Glutamatergic neuron (in vitro differentiated cells): ENCODE results near the gene CST3. TPM values are rescaled to one million over a fixed set of nuclear protein-coding genes. Genes with fewer than 3 reads are reported as not detected.

ENCODE experiments used
- DNase-seq: peaks from one replicate; pipeline ENCODE4 v3.0.0; 2022
- H3K27ac Mint-ChIP-seq: one replicate; pipeline ENCODE4 v1.8.0; 2020; ENCODE audit warnings: mild to moderate bottlenecking, mixed read lengths, inconsistent platforms; ENCODE audit not compliant: unreplicated experiment
- H3K27me3 Mint-ChIP-seq: one replicate; pipeline ENCODE4 v1.8.0; 2020; ENCODE audit warnings: mild to moderate bottlenecking, moderate library complexity, mixed read lengths, inconsistent platforms; ENCODE audit not compliant: unreplicated experiment
- H3K36me3 Mint-ChIP-seq: one replicate; pipeline ENCODE4 v1.8.0; 2020; ENCODE audit warnings: mild to moderate bottlenecking, mixed read lengths, inconsistent platforms; ENCODE audit not compliant: unreplicated experiment
- H3K4me1 Mint-ChIP-seq: one replicate; pipeline ENCODE4 v1.8.0; 2020; ENCODE audit warnings: mild to moderate bottlenecking, low read depth, mixed read lengths, inconsistent platforms; ENCODE audit not compliant: unreplicated experiment
- H3K4me3 Mint-ChIP-seq: one replicate; pipeline ENCODE4 v1.8.0; 2020; ENCODE audit warnings: mild to moderate bottlenecking, mixed read lengths, inconsistent platforms; ENCODE audit not compliant: unreplicated experiment
- H3K9me3 Mint-ChIP-seq: one replicate; pipeline ENCODE4 v1.8.0; 2020; ENCODE audit warnings: mild to moderate bottlenecking, moderate library complexity, mixed read lengths, inconsistent platforms; ENCODE audit not compliant: unreplicated experiment
- total RNA-seq: library from RNA; stranded (reverse); fragmentation: NEBNext Ultra II Directional; extraction: Animal tissue kit (Norgen Biotek cat#: 25700); gene quantifications from one replicate; pipeline ENCODE4 v1.2.1, GENCODE V29; 2021; ENCODE audit not compliant: unreplicated experiment
- TF ChIP-seq, protein P1 (sequence below): fragments of 200-600 bp; sonication (generic); IDR thresholded peaks from one replicate; pipeline ENCODE4 v1.5.0; 2021; ENCODE audit not compliant: partially characterized antibody, unreplicated experiment

Gene CST3
- total RNA-seq, 1 donor from 2014 or later = 224 TPM

DNA sequence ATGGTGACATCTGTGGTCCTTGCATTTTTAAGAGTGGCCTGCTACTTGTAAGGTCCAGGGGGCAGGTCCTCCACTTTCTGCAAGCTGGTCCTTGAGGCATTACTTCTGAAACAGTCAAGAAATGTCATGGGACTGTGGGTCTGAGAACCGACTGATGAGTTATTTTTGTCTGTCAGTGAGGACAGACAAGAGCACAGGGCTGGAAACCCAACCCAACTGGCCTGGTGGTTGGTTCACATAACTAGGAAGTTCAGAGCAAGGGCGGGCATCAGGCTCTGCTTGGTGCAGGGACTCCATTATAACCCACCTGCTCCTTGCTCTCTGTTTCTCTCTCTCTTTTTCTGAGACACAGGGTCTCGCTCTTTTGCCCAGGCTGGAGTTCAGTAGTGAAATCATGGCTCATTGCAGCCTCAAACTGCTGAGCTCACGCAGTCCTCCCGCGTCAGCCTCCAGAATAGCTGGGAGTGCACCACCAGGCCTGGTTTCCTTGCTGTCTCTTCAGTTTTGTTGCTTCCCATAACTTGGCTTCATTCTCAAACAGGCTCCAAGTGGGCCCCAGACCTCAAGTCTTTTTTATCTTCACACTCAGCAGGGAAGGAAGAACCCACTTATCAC lies 9.2 kb downstream of the CST3 start:
- Mint-ChIP-seq H3K4me1 (peaks cover 22% of the 10 kb centered on the region), H3K4me3 (no peak overlapping the region), H3K27me3 (peaks cover 4% of the 10 kb centered on the region), H3K9me3 (peaks cover 4% of the 10 kb centered on the region), H3K36me3 (peaks cover 5% of the 10 kb centered on the region), H3K27ac (no peak overlapping the region)
- DNase-seq = no peak
- TF ChIP-seq, protein P1, sequence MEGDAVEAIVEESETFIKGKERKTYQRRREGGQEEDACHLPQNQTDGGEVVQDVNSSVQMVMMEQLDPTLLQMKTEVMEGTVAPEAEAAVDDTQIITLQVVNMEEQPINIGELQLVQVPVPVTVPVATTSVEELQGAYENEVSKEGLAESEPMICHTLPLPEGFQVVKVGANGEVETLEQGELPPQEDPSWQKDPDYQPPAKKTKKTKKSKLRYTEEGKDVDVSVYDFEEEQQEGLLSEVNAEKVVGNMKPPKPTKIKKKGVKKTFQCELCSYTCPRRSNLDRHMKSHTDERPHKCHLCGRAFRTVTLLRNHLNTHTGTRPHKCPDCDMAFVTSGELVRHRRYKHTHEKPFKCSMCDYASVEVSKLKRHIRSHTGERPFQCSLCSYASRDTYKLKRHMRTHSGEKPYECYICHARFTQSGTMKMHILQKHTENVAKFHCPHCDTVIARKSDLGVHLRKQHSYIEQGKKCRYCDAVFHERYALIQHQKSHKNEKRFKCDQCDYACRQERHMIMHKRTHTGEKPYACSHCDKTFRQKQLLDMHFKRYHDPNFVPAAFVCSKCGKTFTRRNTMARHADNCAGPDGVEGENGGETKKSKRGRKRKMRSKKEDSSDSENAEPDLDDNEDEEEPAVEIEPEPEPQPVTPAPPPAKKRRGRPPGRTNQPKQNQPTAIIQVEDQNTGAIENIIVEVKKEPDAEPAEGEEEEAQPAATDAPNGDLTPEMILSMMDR = no peak

DNA sequence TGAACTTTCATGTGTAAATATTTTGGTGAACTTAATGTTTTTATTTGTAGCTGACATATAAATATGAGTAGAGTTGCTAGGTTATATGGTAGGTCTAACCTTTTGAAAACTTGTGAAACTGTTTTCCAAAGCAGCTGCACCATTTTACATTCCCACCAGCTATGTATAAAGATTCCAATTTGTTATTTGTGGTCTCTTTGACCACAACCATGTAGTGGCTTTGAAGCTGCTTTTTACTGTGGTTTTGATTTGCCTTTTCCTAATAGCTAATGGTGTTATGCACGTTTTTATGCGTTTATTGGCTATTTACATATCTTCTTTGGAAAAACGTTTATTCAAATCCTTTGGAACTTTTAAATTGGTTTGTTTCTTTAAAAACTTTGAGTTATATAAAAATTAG lies 10.3 kb downstream of the CST3 start:
- Mint-ChIP-seq H3K4me1 (peaks cover 22% of the 10 kb centered on the region), H3K4me3 (no peak overlapping the region), H3K36me3 (peaks cover 5% of the 10 kb centered on the region), H3K9me3 (peaks cover 2% of the 10 kb centered on the region), H3K27me3 (peaks cover 4% of the 10 kb centered on the region), H3K27ac (no peak overlapping the region)
- TF ChIP-seq, protein P1 = no peak
- no peak for DNase-seq

DNA sequence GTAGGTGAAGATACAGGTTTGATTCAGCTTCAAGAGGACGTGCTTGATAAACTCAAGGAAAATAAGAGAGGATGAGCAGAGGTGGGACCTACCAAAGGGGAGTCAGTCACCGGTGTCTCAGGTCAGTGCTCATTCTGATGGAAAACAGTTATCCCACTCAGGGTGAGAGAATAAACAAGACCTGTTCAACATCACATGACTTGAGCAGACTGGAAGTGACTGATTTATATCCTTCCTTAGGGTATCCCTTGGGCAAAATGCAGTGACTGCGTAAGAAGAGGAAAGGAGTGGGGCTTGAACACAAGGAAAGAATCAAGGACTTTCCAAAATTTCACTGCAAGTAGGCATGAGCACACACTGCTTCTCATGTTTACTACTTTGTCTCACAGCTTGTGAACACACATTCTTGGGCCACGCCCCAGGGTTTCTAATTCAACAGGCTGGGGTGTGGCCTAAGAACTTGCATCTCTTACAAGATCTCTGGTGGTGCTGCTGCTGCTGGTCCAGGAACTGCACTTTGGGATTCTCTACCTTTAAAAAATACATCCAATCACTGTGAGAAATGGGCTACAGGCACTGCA lies 11.6 kb downstream of the CST3 start:
- Mint-ChIP-seq H3K27me3 (peaks cover 4% of the 10 kb centered on the region), H3K36me3 (peaks cover 5% of the 10 kb centered on the region), H3K4me1 (peaks cover 22% of the 10 kb centered on the region), H3K4me3 (no peak overlapping the region), H3K27ac (no peak overlapping the region), H3K9me3 (peaks cover 2% of the 10 kb centered on the region)
- no peak for DNase-seq
- TF ChIP-seq, protein P1 = no peak

DNA sequence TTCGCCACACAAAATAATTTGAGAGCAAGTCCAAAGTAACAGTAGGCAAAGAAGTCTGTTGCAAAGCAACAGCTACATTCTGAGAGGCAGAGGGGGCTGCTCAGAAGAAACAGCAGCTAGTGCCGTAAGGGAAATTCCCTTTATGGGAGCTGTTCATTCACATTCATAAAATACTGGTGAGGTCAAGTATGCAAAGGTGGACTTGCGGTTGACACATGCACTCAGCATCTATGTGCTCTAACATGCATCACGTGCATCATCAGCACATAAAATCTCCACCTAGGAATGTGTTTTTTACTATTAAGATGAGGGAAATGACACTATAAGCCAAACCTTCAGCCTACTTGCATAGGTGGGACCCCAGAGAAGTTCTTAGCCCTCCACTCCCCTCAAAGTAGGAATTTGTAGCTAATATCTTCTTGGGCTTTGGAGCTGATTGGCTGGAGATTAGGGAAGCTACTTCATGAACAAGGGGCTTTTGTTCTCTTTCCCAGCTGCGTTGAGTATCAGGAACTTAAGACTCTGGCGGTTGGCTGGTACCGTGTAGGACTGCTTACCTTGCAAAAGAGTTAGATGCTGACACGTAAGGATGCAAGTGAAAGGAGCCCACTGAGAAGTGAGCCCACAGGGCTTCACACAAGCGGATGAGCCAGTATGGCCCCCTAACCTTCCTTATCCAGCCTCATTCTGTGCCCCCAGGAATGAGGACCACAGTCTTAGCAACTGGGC lies 12.4 kb downstream of the CST3 start:
- Mint-ChIP-seq H3K4me1 (peaks cover 22% of the 10 kb centered on the region), H3K36me3 (peaks cover 5% of the 10 kb centered on the region), H3K27ac (no peak overlapping the region), H3K4me3 (no peak overlapping the region), H3K27me3 (peaks cover 4% of the 10 kb centered on the region), H3K9me3 (peaks cover 2% of the 10 kb centered on the region)
- DNase-seq = no peak
- TF ChIP-seq, protein P1 = no peak

DNA sequence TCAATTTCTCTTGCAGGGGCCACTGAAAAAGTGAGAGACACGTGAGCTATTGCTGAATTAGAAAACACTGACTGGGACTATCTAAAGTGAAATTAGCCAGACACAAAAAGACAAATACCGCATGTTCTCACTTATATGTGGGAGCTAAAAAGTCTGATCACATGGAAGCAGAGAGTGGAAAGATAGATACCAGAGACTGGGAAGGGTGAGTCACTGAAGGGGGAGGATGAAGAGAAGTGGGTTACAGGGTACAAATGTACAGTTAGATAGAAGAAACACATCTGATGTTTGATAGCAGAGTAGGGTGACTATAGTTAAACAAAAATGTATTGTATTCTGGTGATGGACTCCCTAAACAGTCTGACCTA lies 13.4 kb downstream of the CST3 start:
- Mint-ChIP-seq H3K4me3 (no peak overlapping the region), H3K27me3 (peaks cover 2% of the 10 kb centered on the region), H3K27ac (no peak overlapping the region), H3K4me1 (peaks cover 17% of the 10 kb centered on the region), H3K36me3 (peaks cover 5% of the 10 kb centered on the region), H3K9me3 (peaks cover 2% of the 10 kb centered on the region)
- TF ChIP-seq, protein P1 = no peak
- DNase-seq = no peak
